Gastrocnemius medialis (tissue), 4 donors: ENCODE results near the gene AP1AR. TPM values are rescaled to one million over a fixed set of nuclear protein-coding genes. Genes with fewer than 3 reads are reported as not detected.

Experiments
- ATAC-seq, 2 donors: fragments of 150-250 bp; one replicate each; pipeline ENCODE4 v1.9.1; 2016
- DNase-seq, 2 donors: peaks; one replicate each; pipeline ENCODE4 v3.0.0-alpha.2; 2019
- H3K27ac ChIP-seq, 4 donors: fragments of 200-600 bp; sonication (generic); 1 replicate in 1 of 4; 2 replicates in 3 of 4; pipeline ENCODE4 v1.5.1; 2016 to 2018; ENCODE audit warnings: mild to moderate bottlenecking in 2 of 4, moderate library complexity in 1 of 4
- H3K27me3 ChIP-seq, 3 donors: fragments of 200-600 bp; sonication (generic) in 2 of 3; 1 replicate in 1 of 3; 2 replicates in 2 of 3; pipeline versions ENCODE4 v1.5.1 to v1.6.0; 2016 to 2019; ENCODE audit warnings: mild to moderate bottlenecking in 1 of 3, moderate library complexity in 1 of 3
- H3K36me3 ChIP-seq, 2 donors: fragments of 200-600 bp; sonication (generic) in 1 of 2; one replicate each; pipeline ENCODE4 v1.5.1; 2017 to 2018
- H3K4me1 ChIP-seq, 2 donors: fragments of 200-600 bp; sonication (generic) in 1 of 2; one replicate each; pipeline ENCODE4 v1.5.1; 2016 to 2017; ENCODE audit warnings: mild to moderate bottlenecking in 2 of 2
- H3K4me3 ChIP-seq, 4 donors: fragments of 200-600 bp; sonication (generic) in 3 of 4; 1 replicate in 1 of 4; 2 replicates in 3 of 4; pipeline ENCODE4 v1.5.1; 2016 to 2019; ENCODE audit warnings: mild to moderate bottlenecking in 2 of 4
- H3K9me3 ChIP-seq, 3 donors: fragments of 200-600 bp; sonication (generic) in 2 of 3; 1 replicate in 1 of 3; 2 replicates in 2 of 3; pipeline ENCODE4 v1.5.1; 2016 to 2019
- POLR2A ChIP-seq, 2 donors: fragments of 450-650 bp; IDR thresholded peaks; one replicate each; pipeline ENCODE4 v1.6.1; 2017; ENCODE audit warnings: antibody characterized with exemption in 2 of 2, mild to moderate bottlenecking in 2 of 2, moderate library complexity in 2 of 2
- in situ Hi-C, 4 donors: fragments of 200-750 bp; cut with MboI; loops; one replicate each; pipeline versions ENCODE4 v1.15.0 to v1.8.0; 2017; ENCODE audit warnings: low sequenced_read_pairs in 4 of 4
- intact Hi-C: fragments of 100-400 bp; cut with DNase I; formaldehyde crosslinking; loops from one replicate; pipeline ENCODE4 v1.15.1; 2023; ENCODE audit warnings: low total_unique reads
- total RNA-seq, 4 donors: library from RNA; depleted of rRNA; stranded (reverse); fragments of >200 nt; gene quantifications; one replicate each; pipeline versions ENCODE4 v1.1.0 to v1.2.3, GENCODE V29; 2016
- TF ChIP-seq, protein P1 (sequence below), 5 experiments: fragments of 450-650 bp in 3 of 5; fragments of 200-600 bp in 2 of 5; sonication (generic) in 2 of 5; IDR thresholded peaks in 4 of 5; conservative IDR thresholded peaks in 1 of 5; 1 replicate in 4 of 5; 2 replicates in 1 of 5; pipeline ENCODE4 v1.5.1; 2016 to 2019; ENCODE audit warnings: antibody characterized with exemption in 5 of 5, mild to moderate bottlenecking in 3 of 5, moderate library complexity in 3 of 5

AP1AR gene, protein sequence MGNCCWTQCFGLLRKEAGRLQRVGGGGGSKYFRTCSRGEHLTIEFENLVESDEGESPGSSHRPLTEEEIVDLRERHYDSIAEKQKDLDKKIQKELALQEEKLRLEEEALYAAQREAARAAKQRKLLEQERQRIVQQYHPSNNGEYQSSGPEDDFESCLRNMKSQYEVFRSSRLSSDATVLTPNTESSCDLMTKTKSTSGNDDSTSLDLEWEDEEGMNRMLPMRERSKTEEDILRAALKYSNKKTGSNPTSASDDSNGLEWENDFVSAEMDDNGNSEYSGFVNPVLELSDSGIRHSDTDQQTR
- 10 to 100 TPM in 3 of 4 donors, 1 to 10 TPM in 1; 8.9 to 21.5 (median 15.2) TPM for total RNA-seq

DNA sequence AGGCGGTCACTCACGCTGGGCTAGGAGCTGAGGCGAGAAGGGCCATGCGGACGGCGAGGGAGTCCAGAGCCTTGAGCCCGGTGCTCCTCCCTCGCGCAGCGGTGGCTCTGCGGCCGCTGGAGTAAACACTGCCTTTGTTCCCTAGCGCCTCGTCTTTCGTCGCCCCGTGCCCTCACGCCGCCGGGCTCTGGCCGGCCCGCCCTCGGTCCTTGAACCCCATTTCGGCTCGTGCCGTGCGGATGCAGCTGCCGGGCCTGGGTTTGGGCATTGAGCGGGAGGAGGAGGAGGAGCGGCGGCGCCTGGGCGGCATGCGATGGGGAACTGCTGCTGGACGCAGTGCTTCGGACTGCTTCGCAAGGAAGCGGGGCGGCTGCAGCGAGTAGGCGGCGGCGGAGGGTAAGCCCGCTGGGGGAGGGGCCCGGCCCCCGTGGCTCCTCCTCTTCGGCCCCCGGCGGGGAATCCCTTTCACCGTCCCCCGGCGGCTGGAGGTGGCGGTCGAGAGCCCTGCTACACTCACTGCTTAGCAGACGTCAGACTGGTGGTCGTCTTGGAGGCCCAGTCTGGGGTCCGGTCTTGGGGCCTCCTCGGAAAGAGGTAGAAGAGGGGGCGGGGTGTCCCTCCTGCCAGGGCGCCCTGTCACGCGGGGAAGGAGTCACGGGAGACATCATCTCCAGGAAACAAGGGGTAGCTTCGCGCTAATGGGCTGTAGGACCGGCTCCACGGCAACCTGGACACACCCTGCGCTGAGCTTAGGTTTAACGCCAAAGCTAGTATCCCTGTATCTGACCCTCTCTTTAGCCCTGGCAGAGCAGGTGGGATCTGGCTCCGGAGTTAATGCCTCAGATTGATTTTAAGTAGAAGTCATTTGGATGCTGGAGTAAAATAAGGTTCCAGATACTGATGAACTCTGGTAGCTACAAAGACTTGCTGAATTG is at the start of gene AP1AR:
Gene AP1AR, plus strand, starts transcription at position 9 of the 935 bp plus-strand sequence. Its CDS starts 305 bp downstream, at position 314.
- H3K4me1 ChIP-seq = peaks cover 34 to 42% of the 10 kb centered on the region in 2 donors
- intact Hi-C loops (loop anchor here (1.0 to 10.0 kb wide), 6 partner anchors 18 to 913 kb away; partner anchors contain the start of genes FAM241A, TIFA and ZGRF1), in situ Hi-C loops (loop anchor here in 3 of 4 donors (5.0 to 10.0 kb wide), 3 partner anchors 127 to 135 kb away; no protein-coding TSS in a partner anchor)
- peak within 1 kb of the TSS; percentile 98 to 100 (median 99) for H3K27ac ChIP-seq
- no peaks in the 10 kb centered on the region for H3K27me3 ChIP-seq
- no peaks in the 10 kb centered on the region for H3K36me3 ChIP-seq
- DNase-seq (peak; percentile 60 to 76), ATAC-seq (peak; percentile 76 to 78)
- peak within 1 kb of the TSS; percentile 96 to 100 (median 99) for H3K4me3 ChIP-seq
- no peaks in the 10 kb centered on the region for H3K9me3 ChIP-seq
- TF ChIP-seq POLR2A (IDR thresholded peaks at IDR 0.05) = peak; percentile 88 to 92
- TF ChIP-seq, protein P1, sequence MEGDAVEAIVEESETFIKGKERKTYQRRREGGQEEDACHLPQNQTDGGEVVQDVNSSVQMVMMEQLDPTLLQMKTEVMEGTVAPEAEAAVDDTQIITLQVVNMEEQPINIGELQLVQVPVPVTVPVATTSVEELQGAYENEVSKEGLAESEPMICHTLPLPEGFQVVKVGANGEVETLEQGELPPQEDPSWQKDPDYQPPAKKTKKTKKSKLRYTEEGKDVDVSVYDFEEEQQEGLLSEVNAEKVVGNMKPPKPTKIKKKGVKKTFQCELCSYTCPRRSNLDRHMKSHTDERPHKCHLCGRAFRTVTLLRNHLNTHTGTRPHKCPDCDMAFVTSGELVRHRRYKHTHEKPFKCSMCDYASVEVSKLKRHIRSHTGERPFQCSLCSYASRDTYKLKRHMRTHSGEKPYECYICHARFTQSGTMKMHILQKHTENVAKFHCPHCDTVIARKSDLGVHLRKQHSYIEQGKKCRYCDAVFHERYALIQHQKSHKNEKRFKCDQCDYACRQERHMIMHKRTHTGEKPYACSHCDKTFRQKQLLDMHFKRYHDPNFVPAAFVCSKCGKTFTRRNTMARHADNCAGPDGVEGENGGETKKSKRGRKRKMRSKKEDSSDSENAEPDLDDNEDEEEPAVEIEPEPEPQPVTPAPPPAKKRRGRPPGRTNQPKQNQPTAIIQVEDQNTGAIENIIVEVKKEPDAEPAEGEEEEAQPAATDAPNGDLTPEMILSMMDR (IDR thresholded peaks at IDR 0.05 in 4 of 5, conservative IDR thresholded peaks at IDR 0.05 in 1 of 5) = peak in 3 of 5 experiments; percentile 17 to 56 (median 22)

DNA sequence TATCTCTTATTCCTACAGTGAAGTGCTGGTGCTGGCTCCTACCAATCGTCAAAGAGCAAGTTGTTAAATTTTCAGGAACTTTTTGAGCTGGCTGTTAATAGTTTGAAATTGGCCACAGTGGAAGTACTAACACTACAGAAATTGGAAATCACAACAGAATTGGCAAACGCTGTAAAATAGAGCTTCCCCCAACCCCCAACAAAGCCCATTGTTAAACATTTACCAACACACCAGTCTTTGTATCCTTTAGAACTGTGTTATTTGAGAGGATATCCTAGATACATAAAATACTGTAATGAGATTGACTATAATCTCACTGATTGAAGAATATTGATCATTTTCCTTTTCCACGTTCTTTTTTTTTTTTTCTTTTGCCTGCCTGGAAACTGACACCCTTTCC is 49.0 kb upstream of the AP1AR start:
- TF ChIP-seq, protein P1 (IDR thresholded peaks at IDR 0.05 in 4 of 5, conservative IDR thresholded peaks at IDR 0.05 in 1 of 5) = no peak
- TF ChIP-seq POLR2A (IDR thresholded peaks at IDR 0.05) = no peak
- no peak for DNase-seq
- no peak overlapping the region for H3K27ac ChIP-seq
- H3K4me3 ChIP-seq = no peak overlapping the region
- no peaks in the 10 kb centered on the region for H3K27me3 ChIP-seq
- H3K36me3 ChIP-seq = no peaks in the 10 kb centered on the region
- no peak for ATAC-seq
- in situ Hi-C loops = no loop called here
- H3K4me1 ChIP-seq = no peaks in the 10 kb centered on the region
- intact Hi-C loops = no loop called here
- H3K9me3 ChIP-seq = no peaks in the 10 kb centered on the region

DNA sequence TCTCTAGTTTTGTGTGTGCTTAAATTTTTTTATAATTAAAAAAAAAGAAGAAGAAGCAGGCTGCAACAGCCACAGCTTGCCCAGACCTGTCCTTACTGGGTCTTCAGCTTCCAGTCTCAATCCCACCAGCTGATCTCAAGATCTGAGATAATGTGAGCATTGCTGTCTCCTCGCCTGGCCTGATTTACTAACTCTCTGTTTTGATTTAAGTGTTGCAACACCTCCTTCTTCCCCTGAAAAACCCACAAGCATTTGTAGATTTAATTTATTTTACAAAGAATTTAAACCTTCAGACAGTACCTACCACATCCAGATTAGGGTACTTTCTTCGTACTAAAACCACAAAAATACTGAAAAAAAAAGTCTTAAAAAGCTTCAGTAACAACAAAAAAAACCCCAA is 48.3 kb upstream of the AP1AR start:
- ATAC-seq (no peak), DNase-seq (no peak)
- Histone ChIP-seq H3K4me3 (no peak overlapping the region), H3K9me3 (no peaks in the 10 kb centered on the region), H3K27ac (no peak overlapping the region), H3K27me3 (no peaks in the 10 kb centered on the region), H3K36me3 (no peaks in the 10 kb centered on the region), H3K4me1 (no peaks in the 10 kb centered on the region)
- TF ChIP-seq, protein P1 (IDR thresholded peaks at IDR 0.05 in 4 of 5, conservative IDR thresholded peaks at IDR 0.05 in 1 of 5) = no peak
- TF ChIP-seq POLR2A (IDR thresholded peaks at IDR 0.05) = no peak
- in situ Hi-C loops (no loop called here), intact Hi-C loops (no loop called here)

DNA sequence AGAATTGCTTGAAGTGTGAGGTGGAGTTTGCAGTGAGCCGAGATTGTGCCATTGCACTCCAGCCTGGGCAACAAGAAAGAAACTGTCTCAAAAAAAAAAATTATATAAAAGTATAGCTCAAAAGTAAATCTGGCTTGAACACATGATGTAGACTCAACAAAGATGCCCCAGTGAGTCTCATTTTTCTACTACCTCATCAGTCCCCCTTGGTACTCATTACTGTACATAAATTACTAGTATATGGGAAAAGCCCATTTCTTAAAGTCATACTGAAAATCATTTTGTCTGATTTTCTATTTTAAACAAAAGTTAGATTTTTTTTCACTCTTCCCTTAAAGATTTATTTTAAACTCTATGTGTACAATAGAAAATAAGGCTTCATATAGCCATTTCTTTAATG is 47.1 kb upstream of the AP1AR start:
- Histone ChIP-seq H3K9me3 (no peaks in the 10 kb centered on the region), H3K27ac (no peak overlapping the region), H3K36me3 (no peaks in the 10 kb centered on the region), H3K27me3 (no peaks in the 10 kb centered on the region), H3K4me1 (no peaks in the 10 kb centered on the region), H3K4me3 (no peak overlapping the region)
- no peak for DNase-seq
- TF ChIP-seq, protein P1 (IDR thresholded peaks at IDR 0.05 in 4 of 5, conservative IDR thresholded peaks at IDR 0.05 in 1 of 5) = no peak
- TF ChIP-seq POLR2A (IDR thresholded peaks at IDR 0.05) = no peak
- in situ Hi-C loops = no loop called here
- no peak for ATAC-seq
- intact Hi-C loops = no loop called here
